DMS79 (cell line): ENCODE measurements around the gene ITCH.
"Not testable (repeated sequence)": the region's sequence is repeated elsewhere in the genome, so short reads cannot be mapped to it uniquely, and the experiment has no call there.

Experiments used
- DNase-seq: peaks from one replicate; lab custom pipeline; 2025; lab: John Stamatoyannopoulos, UW

The ITCH gene

GRCh38 chr20:34344238-34344637 lies 18.8 kb upstream of the ITCH start:
- no peak for DNase-seq

- DNase-seq: no peak
Measured at GRCh38 chr20:34345402-34345736, 17.7 kb upstream of the ITCH start.

GRCh38 chr20:34345839-34346532 lies 17.1 kb upstream of the ITCH start:
- DNase-seq: not testable (repeated sequence)

- DNase-seq: not testable (repeated sequence)
Measured at GRCh38 chr20:34346533-34346865, 16.6 kb upstream of the ITCH start.

- no peak for DNase-seq
Measured at GRCh38 chr20:34347571-34347970, 15.5 kb upstream of the ITCH start.

GRCh38 chr20:34350095-34350494 lies 13.0 kb upstream of the ITCH start:
- no peak for DNase-seq

GRCh38 chr20:34353467-34353866 lies 9.6 kb upstream of the ITCH start:
- DNase-seq: not testable (repeated sequence)

- no peak for DNase-seq
Measured at GRCh38 chr20:34355427-34355826, 7.6 kb upstream of the ITCH start.

- not testable (repeated sequence) for DNase-seq
Measured at GRCh38 chr20:34359729-34360128, 3.3 kb upstream of the ITCH start.

- no peak for DNase-seq
Measured at GRCh38 chr20:34362502-34363061, 491 bp upstream of the ITCH start.

GRCh38 chr20:34363465-34364222 lies 571 bp downstream of the ITCH start:
- DNase-seq: no peak

GRCh38 chr20:34364223-34364506 lies 1.1 kb downstream of the ITCH start:
- no peak for DNase-seq

GRCh38 chr20:34365765-34366213 lies 2.7 kb downstream of the ITCH start:
- no peak for DNase-seq

- DNase-seq: no peak
Measured at GRCh38 chr20:34367155-34367554, 4.1 kb downstream of the ITCH start.

GRCh38 chr20:34367911-34368310 lies 4.8 kb downstream of the ITCH start:
- DNase-seq: not testable (repeated sequence)

- DNase-seq: no peak
Measured at GRCh38 chr20:34368547-34368946, 5.5 kb downstream of the ITCH start.

- DNase-seq: no peak
Measured at GRCh38 chr20:34369265-34369664, 6.2 kb downstream of the ITCH start.

- DNase-seq: no peak
Measured at GRCh38 chr20:34370062-34370461, 7.0 kb downstream of the ITCH start.

- DNase-seq: no peak
Measured at GRCh38 chr20:34373445-34373844, 10.4 kb downstream of the ITCH start.

GRCh38 chr20:34374209-34374760 lies 11.2 kb downstream of the ITCH start:
- DNase-seq: no peak

- peak; percentile 80 for DNase-seq
Measured at GRCh38 chr20:34375977-34376430, 12.9 kb downstream of the ITCH start.

GRCh38 chr20:34377072-34377847 lies 14.2 kb downstream of the ITCH start:
- DNase-seq: no peak
